OCI-LY1 (cell line): Measurements from ENCODE around the gene ANKH.

Experiments
- CTCF ChIP-seq: fragments of 200-600 bp; sonication (generic), shearing (Covaris generic); IDR thresholded peaks from 2 replicates; pipeline ENCODE4 v1.5.1; 2017; ENCODE audit warnings: mild to moderate bottlenecking, antibody characterized with exemption, low read length, moderate library complexity, mixed read lengths
- EZH2 ChIP-seq: fragments of 200-600 bp; sonication (generic), shearing (Covaris generic); IDR thresholded peaks from 2 replicates; pipeline ENCODE4 v1.8.0; 2017; ENCODE audit warnings: borderline replicate concordance, mixed run types, mild to moderate bottlenecking, antibody characterized with exemption, low read length, moderate library complexity, mixed read lengths

- no peak for TF ChIP-seq CTCF
- no peak for TF ChIP-seq EZH2
These were observed 11.6 kb downstream of the ANKH start for GRCh38 chr5:14859980-14860379.
